NOMO-1 (cell line): ENCODE data around the gene ACTN4.

ENCODE experiments used
- DNase-seq, 2 experiments: peaks; one replicate each; lab custom pipeline; 2025; ENCODE audit not compliant: unreplicated experiment in 2 of 2; lab: John Stamatoyannopoulos, UW

The ACTN4 gene

GRCh38 chr19:38706792-38707511 is 59.5 kb downstream of the ACTN4 start:
- DNase-seq, result no peak

DNA sequence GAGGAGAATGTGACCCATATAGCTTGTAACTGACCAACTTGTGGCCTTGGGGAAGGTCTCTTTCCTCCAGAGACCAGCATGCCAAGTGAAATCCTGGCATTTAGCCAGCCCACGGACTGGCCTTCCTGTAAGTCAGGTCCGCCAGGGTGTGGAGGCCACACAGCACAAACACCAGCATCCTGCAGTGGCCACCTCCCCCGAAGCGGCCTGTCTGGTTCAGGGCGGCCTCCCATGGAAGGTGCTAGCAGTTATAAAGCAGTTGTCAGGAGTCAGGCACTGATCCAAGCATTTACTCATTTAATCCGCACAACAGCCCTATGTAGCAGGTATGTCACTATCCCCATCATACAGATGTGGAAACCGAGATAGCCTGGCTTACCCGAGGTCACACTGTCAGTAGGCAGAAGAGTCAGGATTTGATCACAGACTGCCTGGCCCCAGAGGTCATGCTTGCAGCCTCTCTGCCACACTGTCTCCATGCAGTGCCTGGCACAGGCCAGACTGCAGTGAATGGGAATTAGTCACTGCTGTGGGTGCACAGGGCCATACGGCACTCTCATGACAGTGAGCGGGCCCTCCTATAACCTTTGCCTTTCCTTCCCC is 60.2 kb downstream of the ACTN4 start:
- no peak for DNase-seq

- DNase-seq, result no peak
These were observed 61.1 kb downstream of the ACTN4 start for GRCh38 chr19:38708413-38709024.

- no peak for DNase-seq
These were observed 61.7 kb downstream of the ACTN4 start for GRCh38 chr19:38709119-38709518.

DNA sequence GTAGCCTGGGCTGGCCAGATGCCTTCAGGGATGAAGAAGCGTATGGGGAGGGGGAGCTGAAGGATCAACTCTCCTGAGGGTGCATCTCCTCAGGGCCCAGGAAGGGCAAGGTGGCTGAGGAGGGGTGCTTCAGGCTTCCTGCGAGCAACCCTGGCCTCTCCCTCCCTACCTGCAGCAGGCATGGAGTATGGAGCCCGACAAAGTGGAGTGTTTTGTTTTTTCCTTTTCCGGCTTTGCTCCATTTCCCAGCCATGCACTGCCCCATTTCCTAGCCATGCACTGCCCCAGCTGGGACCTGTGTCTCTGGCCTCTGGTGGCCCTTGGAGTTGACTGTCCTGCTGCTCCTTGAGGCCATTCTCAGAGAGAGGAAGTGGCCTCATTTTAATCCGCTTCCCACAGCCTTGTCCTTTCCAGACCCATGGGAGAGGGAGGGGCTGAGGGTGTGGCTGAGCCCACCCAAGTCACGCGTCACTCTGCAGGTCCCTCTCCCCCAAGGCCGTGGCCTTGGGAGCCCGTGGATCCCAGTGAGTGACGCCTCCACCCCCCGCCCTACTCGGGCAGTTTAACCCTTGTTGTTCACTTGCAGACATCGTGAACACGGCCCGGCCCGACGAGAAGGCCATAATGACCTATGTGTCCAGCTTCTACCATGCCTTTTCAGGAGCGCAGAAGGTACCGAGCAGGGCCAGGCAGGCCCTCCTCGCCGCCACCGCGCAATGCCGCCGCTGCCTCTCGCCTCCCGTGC is 62.4 kb downstream of the ACTN4 start:
- DNase-seq, result no peak

- no peak for DNase-seq
These were observed 62.9 kb downstream of the ACTN4 start for GRCh38 chr19:38710416-38710702.

DNA sequence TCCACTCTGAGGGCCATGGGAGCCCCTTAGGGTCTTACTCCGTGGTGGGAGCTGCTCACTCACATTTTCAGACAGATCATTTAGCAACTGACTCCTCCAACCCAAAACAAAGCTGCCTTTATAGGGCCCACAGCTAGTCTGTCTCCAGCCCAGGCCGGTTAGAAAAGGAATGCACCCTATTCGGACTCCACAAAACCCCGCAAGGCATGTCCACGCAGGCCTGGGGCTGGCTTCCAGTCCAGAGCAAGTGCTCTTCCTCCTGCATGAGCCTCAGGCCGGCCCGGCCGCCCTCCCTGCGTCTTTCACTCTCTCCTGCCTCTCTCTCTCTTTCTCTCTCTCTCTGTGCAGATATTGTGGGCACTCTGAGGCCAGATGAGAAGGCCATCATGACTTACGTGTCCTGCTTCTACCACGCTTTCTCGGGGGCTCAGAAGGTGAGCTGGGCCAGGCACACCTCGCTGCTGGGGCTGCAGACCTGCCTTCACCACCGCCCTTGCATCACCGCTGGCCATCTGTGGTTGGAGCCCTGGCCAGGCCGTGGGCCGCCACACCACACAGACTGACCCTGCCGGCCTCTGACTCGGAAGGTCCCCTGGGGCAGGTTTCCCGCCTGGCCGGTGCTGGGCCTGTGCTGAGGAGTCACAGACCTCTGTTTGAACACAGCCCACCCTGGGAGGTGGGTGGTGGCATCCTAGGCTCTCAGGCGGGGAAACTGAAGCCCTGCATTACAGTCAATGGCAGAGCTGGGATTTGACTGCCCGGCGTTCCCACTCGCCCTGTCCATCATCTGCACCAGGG is 63.7 kb downstream of the ACTN4 start:
- DNase-seq, result no peak

DNA sequence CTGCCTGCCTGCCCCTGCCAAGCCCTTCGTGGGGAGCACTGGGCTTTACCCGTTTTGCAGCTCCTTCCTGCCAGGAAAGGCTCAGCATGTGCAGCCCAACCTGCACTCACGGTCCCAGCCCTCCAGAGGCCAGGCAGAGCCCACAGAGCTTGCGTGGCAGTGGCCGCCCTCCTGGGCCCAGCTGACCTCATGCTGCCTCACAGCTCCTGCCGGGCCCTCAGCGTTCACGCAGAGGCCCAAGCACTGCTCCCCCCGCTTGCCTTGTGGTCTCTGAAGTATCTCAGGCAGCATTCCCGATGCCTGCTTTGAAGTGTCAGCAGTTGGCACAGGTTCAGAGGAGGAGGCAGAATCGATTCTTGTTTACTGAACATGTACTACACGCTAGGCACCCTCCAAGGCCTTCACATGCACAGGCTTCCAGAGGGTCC is 64.3 kb downstream of the ACTN4 start:
- no peak for DNase-seq

GRCh38 chr19:38712161-38712748 is 64.8 kb downstream of the ACTN4 start:
- DNase-seq, result no peak

DNA sequence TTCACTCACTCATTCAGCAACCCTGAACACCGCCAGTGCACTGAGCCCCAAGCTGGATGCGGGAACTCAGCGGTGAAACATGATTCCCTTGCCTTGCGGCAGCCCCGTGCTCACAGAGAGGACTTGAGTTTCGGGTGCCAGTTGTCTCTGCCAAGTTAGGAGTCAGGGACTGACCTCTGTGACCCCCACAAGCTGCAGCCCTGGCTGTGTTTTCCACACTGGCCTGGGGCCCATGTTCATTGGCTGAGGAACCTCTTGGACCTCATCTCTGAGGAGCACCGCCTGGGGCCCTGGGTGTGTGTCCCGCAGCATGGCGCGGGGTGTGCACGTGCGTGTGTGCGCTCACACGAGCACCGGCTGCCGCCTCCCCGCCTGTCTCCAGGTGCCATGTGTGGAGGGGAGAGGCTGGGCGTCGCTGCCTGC is 65.8 kb downstream of the ACTN4 start:
- DNase-seq, result no peak

DNA sequence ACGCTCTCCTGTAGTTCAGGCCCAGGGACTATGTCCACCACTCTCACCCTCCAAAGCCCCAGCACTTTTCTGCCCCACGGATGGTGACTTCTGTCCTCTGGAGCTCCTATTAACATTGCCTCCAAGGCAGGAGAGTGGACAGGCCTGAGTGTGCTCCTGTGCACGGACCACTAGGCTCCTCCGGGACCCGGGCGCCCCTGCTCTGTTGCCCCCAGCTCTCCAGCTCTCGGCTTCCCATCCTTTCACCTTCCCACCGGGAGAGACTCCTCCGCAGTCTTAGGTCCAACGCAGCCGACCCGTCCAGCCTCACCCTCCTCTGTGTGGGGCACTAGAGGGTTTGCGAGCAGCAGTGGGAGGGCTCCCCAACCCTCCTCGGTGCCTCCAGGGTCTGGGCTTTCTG is 66.4 kb downstream of the ACTN4 start:
- DNase-seq, result no peak

DNA sequence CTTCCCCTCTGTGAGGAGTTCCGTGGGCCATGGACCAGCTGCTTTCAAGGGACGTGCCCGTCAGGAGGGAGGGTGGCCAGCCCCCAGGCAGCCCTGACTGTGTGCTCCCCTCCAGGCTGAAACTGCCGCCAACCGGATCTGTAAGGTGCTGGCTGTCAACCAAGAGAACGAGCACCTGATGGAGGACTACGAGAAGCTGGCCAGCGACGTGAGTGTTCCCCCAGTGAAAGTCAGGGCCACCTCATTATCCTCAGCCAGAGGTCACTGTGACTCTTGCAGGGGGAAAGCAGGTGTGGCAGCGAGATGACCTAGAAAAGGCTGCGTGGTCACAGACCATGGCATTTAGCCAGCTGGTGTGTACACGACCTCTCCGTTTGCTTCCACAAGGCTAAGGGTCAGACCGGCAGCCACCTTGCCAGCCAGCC is 66.9 kb downstream of the ACTN4 start:
- DNase-seq, result no peak

DNA sequence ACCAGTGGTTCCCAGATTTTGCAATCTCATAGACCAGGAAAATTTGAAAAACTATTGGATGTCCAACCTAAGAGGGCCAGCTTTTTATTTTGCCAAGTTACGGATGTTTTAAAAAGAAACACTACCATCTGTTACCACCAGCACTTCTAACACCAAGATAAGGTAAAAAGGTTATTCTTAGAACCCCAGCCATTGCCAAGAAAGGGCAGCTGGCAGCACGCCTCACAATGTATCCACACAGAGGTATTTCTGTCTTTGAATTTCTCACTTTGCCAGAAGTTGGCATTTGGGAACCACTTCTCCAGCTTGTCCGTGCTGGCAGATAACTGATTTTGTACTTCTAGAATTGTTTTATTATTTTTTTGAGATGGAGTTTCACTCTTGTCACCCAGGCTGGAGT is 68.1 kb downstream of the ACTN4 start:
- no peak for DNase-seq

- DNase-seq, result no peak
These were observed 69.6 kb downstream of the ACTN4 start for GRCh38 chr19:38717051-38717450.

DNA sequence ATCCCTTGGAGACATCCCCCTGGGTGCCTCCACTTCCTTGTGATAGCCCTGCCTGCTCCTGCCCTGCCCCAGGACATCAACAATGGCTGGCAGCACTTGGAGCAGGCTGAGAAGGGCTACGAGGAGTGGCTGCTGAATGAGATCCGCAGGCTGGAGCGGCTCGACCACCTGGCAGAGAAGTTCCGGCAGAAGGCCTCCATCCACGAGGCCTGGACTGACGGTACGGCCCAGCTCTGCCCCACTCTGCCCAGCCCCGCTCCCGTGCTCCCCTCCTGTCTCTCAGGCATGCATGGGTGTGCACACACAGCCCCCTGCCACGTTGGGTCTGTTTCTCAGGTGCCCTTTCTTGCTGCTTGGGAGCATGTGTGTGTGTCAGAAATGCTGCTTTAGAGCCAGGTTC is 70.4 kb downstream of the ACTN4 start:
- no peak for DNase-seq

- no peak for DNase-seq
These were observed 71.5 kb downstream of the ACTN4 start for GRCh38 chr19:38718747-38719543.

GRCh38 chr19:38719761-38720558 is 72.5 kb downstream of the ACTN4 start:
- DNase-seq, result no peak

- DNase-seq, result no peak
These were observed 73.2 kb downstream of the ACTN4 start for GRCh38 chr19:38720559-38721236.
